ENCODE data around the gene SLC25A26.

- no peak for TF ChIP-seq CTCF (IDR thresholded peaks at IDR 0.05)
- TF ChIP-seq POLR2A (IDR thresholded peaks at IDR 0.05) = no peak
- TF ChIP-seq EP300 (IDR thresholded peaks at IDR 0.05) = no peak
Observed at GRCh38 chr3:66371432-66371831, 150.6 kb downstream of the SLC25A26 start.

All from tibial nerve (tissue), 4 donors.